HepG2 (cell line): ENCODE results near the gene CDKN1C. TPM values are rescaled to one million over a fixed set of nuclear protein-coding genes. Genes with fewer than 3 reads are reported as not detected.

Experiments
- ATAC-seq: fragments of 200-7000 bp; cut with Tn5 transposase; 3 replicates; pipeline ENCODE4 v1.9.1; 2020; ENCODE audit warnings: mild to moderate bottlenecking, moderate library complexity
- BruUV-seq: library from RNA; stranded (reverse); fragments of 400-500 nt; replicated peaks from 2 replicates; lab custom pipeline; 2021; lab: Mats Ljungman, UMichigan
- CTCF ChIA-PET: fragments of 300-600 bp; formaldehyde crosslinking; extraction: SDS; loops from one replicate; lab custom pipeline; 2021; ENCODE audit warnings: low total read pairs, inconsistent platforms, low intra/inter-chr PET ratio; lab: Yijun Ruan, JAX
- POLR2A ChIA-PET: fragments of 350-600 bp; sonication (Branson Sonifier 250); formaldehyde crosslinking; loops from one replicate; lab custom pipeline; 2020; ENCODE audit warnings: antibody characterized with exemption, inconsistent platforms; lab: Yijun Ruan, JAX
- DNase-seq: peaks from one replicate; pipeline ENCODE4 v3.0.0-alpha.2; 2015; ENCODE audit warnings: low spot score
- FAIRE-seq: peaks from 3 replicates; lab custom pipeline; 2011; peaks lifted over from hg19 to GRCh38; lab: Jason Lieb, UNC
- H2AFZ ChIP-seq: one replicate; pipeline ENCODE4 v1.6.1; 2011; ENCODE audit warnings: low read length, inconsistent platforms
- H3K27ac ChIP-seq: fragments of 300-600 bp; 3 replicates; pipeline ENCODE4 v1.8.0; 2011; ENCODE audit warnings: mixed run types, mild to moderate bottlenecking, mixed read lengths, low read length, inconsistent platforms; ENCODE audit not compliant: insufficient read depth; ENCODE audit errors: extremely low read length
- H3K27me3 ChIP-seq, 2 experiments: fragments of 200-600 bp in 1 of 2; 2 replicates in 1 of 2; 3 replicates in 1 of 2; pipeline versions ENCODE4 v1.6.0 to v1.8.0; 2011; ENCODE audit warnings: low read length in 2 of 2, mild to moderate bottlenecking in 2 of 2, moderate library complexity in 2 of 2, inconsistent platforms in 1 of 2; ENCODE audit not compliant: insufficient read depth in 2 of 2, control insufficient read depth in 1 of 2
- H3K36me3 ChIP-seq, 2 experiments: fragments of 200-600 bp in 1 of 2; replicated peaks in 1 of 2; 2 replicates in 1 of 2; 3 replicates in 1 of 2; pipeline versions ENCODE4 v1.5.1 to v1.8.0; 2011; ENCODE audit warnings: low read length in 2 of 2, inconsistent platforms in 1 of 2; ENCODE audit not compliant: insufficient read depth in 2 of 2, control insufficient read depth in 1 of 2
- H3K4me1 ChIP-seq: 2 replicates; pipeline ENCODE4 v1.5.1; 2012; ENCODE audit warnings: low read length, inconsistent platforms; ENCODE audit not compliant: insufficient read depth
- H3K4me2 ChIP-seq: 2 replicates; pipeline ENCODE4 v1.6.0; 2011; ENCODE audit warnings: low read depth, low read length, inconsistent platforms
- H3K4me3 ChIP-seq, 3 experiments: fragments of 200-600 bp in 1 of 3; sonication (generic), shearing (Covaris generic) in 1 of 3; replicated peaks in 1 of 3; 2 replicates each; pipeline ENCODE4 v1.5.1; 2011 to 2016; ENCODE audit warnings: low read length in 3 of 3, inconsistent platforms in 2 of 3, low read depth in 2 of 3, mild to moderate bottlenecking in 2 of 3, control low read depth in 1 of 3, mixed read lengths in 1 of 3; ENCODE audit not compliant: insufficient read depth in 1 of 3
- H3K79me2 ChIP-seq: one replicate; pipeline ENCODE4 v1.6.1; 2011; ENCODE audit warnings: low read length, inconsistent platforms; ENCODE audit not compliant: insufficient read depth
- H3K9ac ChIP-seq: 2 replicates; pipeline ENCODE4 v1.6.0; 2011; ENCODE audit warnings: mild to moderate bottlenecking, low read depth, low read length, inconsistent platforms; ENCODE audit not compliant: insufficient read depth
- H3K9me3 ChIP-seq: 2 replicates; pipeline ENCODE4 v1.5.1; 2012; ENCODE audit warnings: mild to moderate bottlenecking, low read length
- H4K20me1 ChIP-seq: 2 replicates; pipeline ENCODE4 v1.6.0; 2011; ENCODE audit warnings: inconsistent platforms, mild to moderate bottlenecking, low read length, moderate library complexity; ENCODE audit not compliant: insufficient read depth
- AGO1 ChIP-seq: fragments of 200-400 bp; formaldehyde crosslinking; IDR thresholded peaks from 2 replicates; pipeline ENCODE4 v1.6.1; 2017; ENCODE audit warnings: mild to moderate bottlenecking, low read depth, low read length, moderate library complexity; ENCODE audit not compliant: poor library complexity, severe bottlenecking
- BRCA1 ChIP-seq: sonication (generic); formaldehyde crosslinking; IDR thresholded peaks from 2 replicates; pipeline ENCODE4 v1.4.0; 2020; ENCODE audit warnings: missing genetic modification reagents
- MNT ChIP-seq: fragments of 450-650 bp; IDR thresholded peaks from 2 replicates; pipeline ENCODE4 v1.6.1; 2016
- SAP130 ChIP-seq: IDR thresholded peaks from 2 replicates; pipeline ENCODE4 v1.6.1; 2016; ENCODE audit warnings: low read depth
- SRSF4 ChIP-seq: fragments of 200-400 bp; formaldehyde crosslinking; IDR thresholded peaks from one replicate; pipeline ENCODE4 v1.6.1; 2018; ENCODE audit warnings: mild to moderate bottlenecking, low read depth, low read length, moderate library complexity; ENCODE audit not compliant: poor library complexity, severe bottlenecking
- ZFP36L1 ChIP-seq: sonication (generic); formaldehyde crosslinking; IDR thresholded peaks from 2 replicates; pipeline ENCODE4 v1.8.0; 2022; ENCODE audit warnings: mild to moderate bottlenecking, missing genetic modification reagents, moderate library complexity
- ZNF335 ChIP-seq: sonication (generic); formaldehyde crosslinking; IDR thresholded peaks from 2 replicates; pipeline ENCODE4 v1.4.0; 2020; ENCODE audit warnings: missing genetic modification reagents
- ZNF430 ChIP-seq: sonication (generic); formaldehyde crosslinking; IDR thresholded peaks from 2 replicates; pipeline ENCODE4 v1.9.0; 2021; ENCODE audit warnings: mild to moderate bottlenecking, missing genetic modification reagents
- ZNF687 ChIP-seq: sonication (generic); formaldehyde crosslinking; IDR thresholded peaks from 2 replicates; pipeline ENCODE4 v1.5.1; 2020; ENCODE audit warnings: mild to moderate bottlenecking, missing genetic modification reagents, moderate library complexity
- WGBS: methylation state at CpG from one replicate; pipeline ENCODE4 v1.1.6; 2017; ENCODE audit warnings: low lambda C conversion rate; 5-methylcytosine and 5-hydroxymethylcytosine counted together
- in situ Hi-C: cut with HindIII; loops from 2 replicates; pipeline ENCODE4 v1.10.0; 2017; ENCODE audit warnings: low pct_unique_long_range_greater_than_20kb; ENCODE audit not compliant: extremely low pct_ligation_motif_present
- intact Hi-C: fragments of 100-400 bp; cut with micrococcal nuclease; formaldehyde crosslinking; loops from one replicate; pipeline ENCODE4 v1.10.0; 2022; ENCODE audit not compliant: unreplicated experiment
- polyA plus RNA-seq, 8 experiments: library from polyadenylated mRNA; depleted of rRNA in 3 of 8; stranded (reverse) in 7 of 8; unstranded in 1 of 8; fragments of >200 nt; fragmentation: Illumina TruSeq in 4 of 8; extraction: Trizol in 4 of 8; gene quantifications; 2 replicates each; pipeline versions ENCODE4 v1.2.1 to v1.2.3, GENCODE V29; 2011 to 2016; ENCODE audit warnings: low read depth in 4 of 8, missing spikeins in 1 of 8, mixed read lengths in 1 of 8; ENCODE audit not compliant: insufficient read depth in 1 of 8
- total RNA-seq, 5 experiments: library from RNA; depleted of rRNA; stranded (reverse); fragments of >200 nt; fragmentation: Illumina TruSeq; extraction: Trizol; gene quantifications; 2 replicates each; pipeline ENCODE4 v1.2.3, GENCODE V29; 2016; ENCODE audit warnings: low read depth in 1 of 5
- TF ChIP-seq, protein P1 (sequence below): IDR thresholded peaks from 2 replicates; pipeline ENCODE4 v1.6.1; 2016; ENCODE audit warnings: control low read depth
- TF ChIP-seq, protein P2 (sequence below): sonication (generic); formaldehyde crosslinking; IDR thresholded peaks from 2 replicates; pipeline ENCODE4 v1.8.0; 2022; ENCODE audit warnings: missing genetic modification reagents, mild to moderate bottlenecking, moderate library complexity, borderline replicate concordance

The CDKN1C gene
- total and polyA plus RNA-seq, 2 of the 13 experiments (the other 11 are each of a cell fraction or from before 2014, with no cell fraction given), result not detected

DNA sequence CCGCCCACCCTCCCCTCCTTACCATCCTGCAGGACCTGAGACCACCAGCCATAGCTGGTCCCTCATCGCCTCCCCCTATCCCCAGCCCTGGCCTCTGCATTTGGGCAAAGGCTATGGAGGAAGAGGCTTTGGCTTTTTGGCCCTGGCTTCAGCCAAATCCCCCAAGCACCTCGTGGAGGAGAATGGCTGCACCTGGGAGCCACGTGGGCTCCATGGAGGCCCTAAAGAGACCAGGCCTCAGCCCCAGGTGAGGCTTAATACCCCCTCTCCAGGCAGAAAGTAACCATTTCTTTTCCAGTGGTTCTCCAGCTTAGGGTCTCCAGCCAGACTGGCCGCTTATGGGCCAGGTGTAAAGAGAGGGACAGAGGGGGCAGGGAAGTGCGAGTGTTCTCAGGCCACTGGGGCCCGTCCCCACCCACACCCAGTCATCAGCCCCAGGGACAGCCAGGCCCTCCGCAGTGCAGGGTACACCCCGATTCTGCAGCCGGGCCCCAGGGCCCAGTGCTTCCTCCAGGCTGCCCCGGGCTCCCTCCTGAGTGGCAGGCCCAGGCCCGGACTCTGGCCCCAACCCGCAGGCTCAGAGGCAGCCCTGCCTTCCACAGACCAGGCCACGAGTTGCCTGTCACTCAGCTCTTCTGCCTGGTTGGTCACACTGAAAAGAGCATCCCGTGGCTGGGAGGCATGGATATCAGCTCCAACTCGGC is 26.4 kb downstream of the CDKN1C start:
- ATAC-seq, result peak; percentile 52
- BruUV-seq, result no TSS peak
- Histone ChIP-seq H3K27me3 (peaks cover 17 to 74% of the 10 kb centered on the region in 2 experiments; a peak in 4 of 5 replicates), H3K4me3 (no peak overlapping the region), H3K4me2 (no peak overlapping the region), H3K9me3 (no peaks in the 10 kb centered on the region), H4K20me1 (0 out of 2 replicates have a peak, but pooled peaks cover 4% of the 10 kb centered on the region)
- CTCF ChIA-PET, result no interaction called here
- intact Hi-C loops (no loop called here), in situ Hi-C loops (no loop called here)
- no peak for DNase-seq
- TF ChIP-seq, protein P1, sequence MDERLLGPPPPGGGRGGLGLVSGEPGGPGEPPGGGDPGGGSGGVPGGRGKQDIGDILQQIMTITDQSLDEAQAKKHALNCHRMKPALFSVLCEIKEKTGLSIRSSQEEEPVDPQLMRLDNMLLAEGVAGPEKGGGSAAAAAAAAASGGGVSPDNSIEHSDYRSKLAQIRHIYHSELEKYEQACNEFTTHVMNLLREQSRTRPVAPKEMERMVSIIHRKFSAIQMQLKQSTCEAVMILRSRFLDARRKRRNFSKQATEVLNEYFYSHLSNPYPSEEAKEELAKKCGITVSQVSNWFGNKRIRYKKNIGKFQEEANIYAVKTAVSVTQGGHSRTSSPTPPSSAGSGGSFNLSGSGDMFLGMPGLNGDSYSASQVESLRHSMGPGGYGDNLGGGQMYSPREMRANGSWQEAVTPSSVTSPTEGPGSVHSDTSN (CRISPR knock-in tag), result 0 out of 2 replicates have a peak, but pooled peaks have one; percentile 13
- TF ChIP-seq ZFP36L1 (CRISPR knock-in tag) (no peak), SRSF4 (no peak), AGO1 (no peak), ZNF687 (0 out of 2 replicates have a peak, but pooled peaks have one; percentile 16), MNT (peak; percentile 80), ZNF335 (CRISPR knock-in tag) (no peak), ZNF430 (CRISPR knock-in tag) (no peak), BRCA1 (CRISPR knock-in tag) (no peak), SAP130 (no peak)
- TF ChIP-seq, protein P2, sequence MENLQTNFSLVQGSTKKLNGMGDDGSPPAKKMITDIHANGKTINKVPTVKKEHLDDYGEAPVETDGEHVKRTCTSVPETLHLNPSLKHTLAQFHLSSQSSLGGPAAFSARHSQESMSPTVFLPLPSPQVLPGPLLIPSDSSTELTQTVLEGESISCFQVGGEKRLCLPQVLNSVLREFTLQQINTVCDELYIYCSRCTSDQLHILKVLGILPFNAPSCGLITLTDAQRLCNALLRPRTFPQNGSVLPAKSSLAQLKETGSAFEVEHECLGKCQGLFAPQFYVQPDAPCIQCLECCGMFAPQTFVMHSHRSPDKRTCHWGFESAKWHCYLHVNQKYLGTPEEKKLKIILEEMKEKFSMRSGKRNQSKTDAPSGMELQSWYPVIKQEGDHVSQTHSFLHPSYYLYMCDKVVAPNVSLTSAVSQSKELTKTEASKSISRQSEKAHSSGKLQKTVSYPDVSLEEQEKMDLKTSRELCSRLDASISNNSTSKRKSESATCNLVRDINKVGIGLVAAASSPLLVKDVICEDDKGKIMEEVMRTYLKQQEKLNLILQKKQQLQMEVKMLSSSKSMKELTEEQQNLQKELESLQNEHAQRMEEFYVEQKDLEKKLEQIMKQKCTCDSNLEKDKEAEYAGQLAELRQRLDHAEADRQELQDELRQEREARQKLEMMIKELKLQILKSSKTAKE (CRISPR knock-in tag), result no peak
- TF ChIP-seq, all 625 proteins: peak for 3
- no peak overlapping the region for H2AFZ ChIP-seq
- 78% methylated on average over 3 of the region's 16 CpGs for WGBS
- no peaks in the 10 kb centered on the region for H3K79me2 ChIP-seq
- POLR2A ChIA-PET, result interaction anchor here (2.5 kb wide), 1 partner anchor 129 kb away, joined by 9 read pairs; no protein-coding TSS in a partner anchor
- H3K9ac ChIP-seq, result no peak overlapping the region
- peaks cover 16% of the 10 kb centered on the region for H3K4me1 ChIP-seq
- H3K27ac ChIP-seq, result no peak overlapping the region
- FAIRE-seq, result no peak
- no peaks in the 10 kb centered on the region for H3K36me3 ChIP-seq
